DND-41 (cell line): ENCODE data around the gene RALGAPA2.

ENCODE experiments used
- ATAC-seq: fragments of 200-7000 bp; cut with Tn5 transposase; 3 replicates; pipeline ENCODE4 v1.9.1; 2021; ENCODE audit warnings: low read depth; ENCODE audit not compliant: insufficient read depth
- DNase-seq: peaks from one replicate; pipeline ENCODE4 v3.0.0-alpha.2; 2020
- H2AFZ ChIP-seq: 2 replicates; pipeline ENCODE4 v1.6.0; 2012; ENCODE audit warnings: low read depth, low read length
- H3K27ac ChIP-seq: 2 replicates; pipeline ENCODE4 v1.5.1; 2012; ENCODE audit warnings: low read length, inconsistent platforms
- H3K27me3 ChIP-seq: fragments of 200-600 bp; sonication (generic); 2 replicates; pipeline ENCODE4 v1.6.0; 2012; ENCODE audit warnings: low read length, mild to moderate bottlenecking, inconsistent platforms; ENCODE audit not compliant: insufficient read depth, poor library complexity
- H3K36me3 ChIP-seq: 2 replicates; pipeline ENCODE4 v1.5.1; 2012; ENCODE audit warnings: low read length, inconsistent platforms; ENCODE audit not compliant: insufficient read depth
- H3K4me1 ChIP-seq: 2 replicates; pipeline ENCODE4 v1.5.1; 2012; ENCODE audit warnings: mild to moderate bottlenecking, low read length; ENCODE audit not compliant: insufficient read depth
- H3K4me2 ChIP-seq: 2 replicates; pipeline ENCODE4 v1.6.0; 2012; ENCODE audit warnings: mild to moderate bottlenecking, moderate library complexity, low read length, inconsistent platforms; ENCODE audit not compliant: insufficient read depth
- H3K4me3 ChIP-seq, 2 experiments: fragments of 200-600 bp in 1 of 2; shearing (Covaris generic) in 1 of 2; 2 replicates each; pipeline ENCODE4 v1.5.1; 2012 to 2016; ENCODE audit warnings: inconsistent platforms in 2 of 2, low read length in 2 of 2, mild to moderate bottlenecking in 2 of 2, low read depth in 1 of 2, moderate library complexity in 1 of 2
- H3K79me2 ChIP-seq: 2 replicates; pipeline ENCODE4 v1.6.0; 2012; ENCODE audit warnings: low read length, inconsistent platforms; ENCODE audit not compliant: insufficient read depth
- H3K9ac ChIP-seq: 2 replicates; pipeline ENCODE4 v1.6.0; 2012; ENCODE audit warnings: low read depth, mild to moderate bottlenecking, inconsistent platforms, low read length, moderate library complexity
- H3K9me3 ChIP-seq: 2 replicates; pipeline ENCODE4 v1.5.1; 2012; ENCODE audit warnings: low read length, moderate library complexity, mild to moderate bottlenecking, inconsistent platforms; ENCODE audit not compliant: insufficient read depth, severe bottlenecking
- H4K20me1 ChIP-seq: 2 replicates; pipeline ENCODE4 v1.6.0; 2012; ENCODE audit warnings: low read length; ENCODE audit not compliant: insufficient read depth
- EZH2 ChIP-seq: IDR thresholded peaks from 3 replicates; pipeline ENCODE4 v1.6.1; 2012; ENCODE audit warnings: borderline replicate concordance, low read depth, mild to moderate bottlenecking, moderate library complexity, low read length, inconsistent platforms; ENCODE audit not compliant: severe bottlenecking
- TF ChIP-seq, protein P1 (sequence below): IDR thresholded peaks from 2 replicates; pipeline ENCODE4 v1.5.1; 2012; ENCODE audit warnings: borderline replicate concordance, low read length, moderate library complexity, mild to moderate bottlenecking; ENCODE audit not compliant: poor library complexity, severe bottlenecking; ENCODE audit errors: extremely low read depth

Gene RALGAPA2

GRCh38 chr20:20455926-20456325, 256.5 kb downstream of the RALGAPA2 start:
- Histone ChIP-seq H3K4me2 (no peak overlapping the region), H3K27me3 (no peaks in the 10 kb centered on the region), H3K4me1 (no peaks in the 10 kb centered on the region), H3K27ac (no peak overlapping the region), H3K79me2 (no peaks in the 10 kb centered on the region), H3K9ac (no peak overlapping the region), H2AFZ (no peak overlapping the region), H3K36me3 (no peaks in the 10 kb centered on the region), H3K9me3 (no peaks in the 10 kb centered on the region), H4K20me1 (no peaks in the 10 kb centered on the region), H3K4me3 (no peak overlapping the region)
- DNase-seq (no peak), ATAC-seq (no peak)
- TF ChIP-seq, protein P1, sequence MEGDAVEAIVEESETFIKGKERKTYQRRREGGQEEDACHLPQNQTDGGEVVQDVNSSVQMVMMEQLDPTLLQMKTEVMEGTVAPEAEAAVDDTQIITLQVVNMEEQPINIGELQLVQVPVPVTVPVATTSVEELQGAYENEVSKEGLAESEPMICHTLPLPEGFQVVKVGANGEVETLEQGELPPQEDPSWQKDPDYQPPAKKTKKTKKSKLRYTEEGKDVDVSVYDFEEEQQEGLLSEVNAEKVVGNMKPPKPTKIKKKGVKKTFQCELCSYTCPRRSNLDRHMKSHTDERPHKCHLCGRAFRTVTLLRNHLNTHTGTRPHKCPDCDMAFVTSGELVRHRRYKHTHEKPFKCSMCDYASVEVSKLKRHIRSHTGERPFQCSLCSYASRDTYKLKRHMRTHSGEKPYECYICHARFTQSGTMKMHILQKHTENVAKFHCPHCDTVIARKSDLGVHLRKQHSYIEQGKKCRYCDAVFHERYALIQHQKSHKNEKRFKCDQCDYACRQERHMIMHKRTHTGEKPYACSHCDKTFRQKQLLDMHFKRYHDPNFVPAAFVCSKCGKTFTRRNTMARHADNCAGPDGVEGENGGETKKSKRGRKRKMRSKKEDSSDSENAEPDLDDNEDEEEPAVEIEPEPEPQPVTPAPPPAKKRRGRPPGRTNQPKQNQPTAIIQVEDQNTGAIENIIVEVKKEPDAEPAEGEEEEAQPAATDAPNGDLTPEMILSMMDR, result no peak
- TF ChIP-seq EZH2, result no peak

DNA sequence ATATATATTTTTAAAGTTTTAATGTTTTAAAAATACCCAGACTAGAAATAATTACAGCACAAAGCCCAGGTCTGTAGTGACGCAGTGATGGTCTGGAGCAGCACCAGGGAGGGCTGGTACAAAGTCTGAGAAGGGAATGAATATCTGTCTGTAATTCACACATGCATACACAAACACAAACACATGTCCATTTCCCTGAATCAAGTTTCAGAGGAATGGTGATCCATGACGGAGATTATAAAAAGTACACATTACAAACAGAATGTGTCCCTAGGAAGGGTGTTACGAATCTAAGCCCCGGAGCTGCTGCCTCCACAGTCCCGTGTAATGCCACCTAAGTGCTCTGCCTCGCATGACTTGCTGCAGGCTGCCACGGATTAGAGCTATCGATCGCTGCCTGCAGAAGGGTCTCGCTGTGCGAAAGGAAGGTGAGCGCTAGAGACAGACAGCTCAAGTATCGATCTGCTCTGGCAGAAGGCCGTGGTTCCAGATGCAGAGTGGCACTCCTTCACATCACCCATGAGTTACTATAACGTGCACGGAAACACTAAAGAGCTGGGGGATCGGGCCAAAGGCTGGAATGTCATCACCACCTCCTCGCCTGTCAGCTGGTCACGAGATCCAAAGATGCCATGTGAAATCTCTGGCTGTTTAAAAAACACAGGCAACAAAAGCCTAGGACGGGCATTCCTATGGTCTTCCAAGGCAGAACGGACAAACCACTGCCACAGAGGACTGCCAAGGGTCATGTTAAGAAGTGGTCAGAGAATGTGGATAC, 257.4 kb downstream of the RALGAPA2 start:
- no peaks in the 10 kb centered on the region for H4K20me1 ChIP-seq
- no peak overlapping the region for H3K4me2 ChIP-seq
- H3K79me2 ChIP-seq, result no peaks in the 10 kb centered on the region
- H3K4me3 ChIP-seq, result no peak overlapping the region
- no peak overlapping the region for H3K27ac ChIP-seq
- H3K9ac ChIP-seq, result no peak overlapping the region
- DNase-seq (no peak), ATAC-seq (no peak)
- H3K9me3 ChIP-seq, result no peaks in the 10 kb centered on the region
- H3K36me3 ChIP-seq, result no peaks in the 10 kb centered on the region
- no peaks in the 10 kb centered on the region for H3K4me1 ChIP-seq
- no peaks in the 10 kb centered on the region for H3K27me3 ChIP-seq
- no peak overlapping the region for H2AFZ ChIP-seq
- no peak for TF ChIP-seq EZH2
- TF ChIP-seq, protein P1, result no peak

GRCh38 chr20:20454367-20454766, 258.1 kb downstream of the RALGAPA2 start:
- no peak overlapping the region for H3K4me3 ChIP-seq
- no peaks in the 10 kb centered on the region for H4K20me1 ChIP-seq
- H3K9me3 ChIP-seq, result no peaks in the 10 kb centered on the region

More at GRCh38 chr20:20454367-20454766, 258.1 kb downstream of the RALGAPA2 start:
- Histone ChIP-seq H3K27me3 (no peaks in the 10 kb centered on the region), H3K4me2 (no peak overlapping the region), H3K79me2 (no peaks in the 10 kb centered on the region), H3K4me1 (no peaks in the 10 kb centered on the region), H3K36me3 (no peaks in the 10 kb centered on the region), H2AFZ (no peak overlapping the region), H3K9ac (no peak overlapping the region), H3K27ac (no peak overlapping the region)
- ATAC-seq (no peak), DNase-seq (no peak)
- no peak for TF ChIP-seq EZH2
- TF ChIP-seq, protein P1, result no peak
